Measurements from ENCODE around the gene CDC20.

GRCh38 chr1:43383449-43383848, 24.7 kb downstream of the CDC20 start:
- TF ChIP-seq POLR2AphosphoS5 (IDR thresholded peaks at IDR 0.05; ENCODE audit: low read depth, low read length) (no peak), POLR2A (IDR thresholded peaks at IDR 0.05; ENCODE audit: low read depth, low read length) (no peak), TAF1 (IDR thresholded peaks at IDR 0.05; ENCODE audit: borderline replicate concordance, low read depth, low read length) (no peak)

Measured in GM12892 (cell line).